Measurements from ENCODE around the gene FAAP24. TPM values are rescaled to one million over a fixed set of nuclear protein-coding genes. Genes with fewer than 3 reads are reported as not detected.

The FAAP24 gene
- total RNA-seq, 1 experiment from 2014 or later = 4.3 TPM

- no peak overlapping the region for H3K4me2 ChIP-seq (ENCODE audit: low read length)
- H3K79me2 ChIP-seq (ENCODE audit: low read length) = peaks cover 19% of the 10 kb centered on the region
- TF ChIP-seq EZH2 (IDR thresholded peaks at IDR 0.05; ENCODE audit: low read length, unreplicated experiment) (no peak), EZH2phosphoT487 (IDR thresholded peaks at IDR 0.05; ENCODE audit: borderline replicate concordance, low read length) (no peak)
- TF ChIP-seq, protein P1, sequence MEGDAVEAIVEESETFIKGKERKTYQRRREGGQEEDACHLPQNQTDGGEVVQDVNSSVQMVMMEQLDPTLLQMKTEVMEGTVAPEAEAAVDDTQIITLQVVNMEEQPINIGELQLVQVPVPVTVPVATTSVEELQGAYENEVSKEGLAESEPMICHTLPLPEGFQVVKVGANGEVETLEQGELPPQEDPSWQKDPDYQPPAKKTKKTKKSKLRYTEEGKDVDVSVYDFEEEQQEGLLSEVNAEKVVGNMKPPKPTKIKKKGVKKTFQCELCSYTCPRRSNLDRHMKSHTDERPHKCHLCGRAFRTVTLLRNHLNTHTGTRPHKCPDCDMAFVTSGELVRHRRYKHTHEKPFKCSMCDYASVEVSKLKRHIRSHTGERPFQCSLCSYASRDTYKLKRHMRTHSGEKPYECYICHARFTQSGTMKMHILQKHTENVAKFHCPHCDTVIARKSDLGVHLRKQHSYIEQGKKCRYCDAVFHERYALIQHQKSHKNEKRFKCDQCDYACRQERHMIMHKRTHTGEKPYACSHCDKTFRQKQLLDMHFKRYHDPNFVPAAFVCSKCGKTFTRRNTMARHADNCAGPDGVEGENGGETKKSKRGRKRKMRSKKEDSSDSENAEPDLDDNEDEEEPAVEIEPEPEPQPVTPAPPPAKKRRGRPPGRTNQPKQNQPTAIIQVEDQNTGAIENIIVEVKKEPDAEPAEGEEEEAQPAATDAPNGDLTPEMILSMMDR (conservative IDR thresholded peaks at IDR 0.05; ENCODE audit: low read depth, low read length) = no peak
- no peaks in the 10 kb centered on the region for H4K20me1 ChIP-seq (ENCODE audit: low read length)
- ATAC-seq = no peak
- BruUV-seq (replicated peaks) = no TSS peak
- no peaks in the 10 kb centered on the region for H3F3A ChIP-seq (ENCODE audit: low read length, unreplicated experiment)
- H3K27ac ChIP-seq (ENCODE audit: low read length) = no peak overlapping the region
- H3K36me3 ChIP-seq (ENCODE audit: low read depth, low read length) = no peaks in the 10 kb centered on the region
- no peak overlapping the region for H3K9ac ChIP-seq (ENCODE audit: low read length)
- no peak overlapping the region for H2AFZ ChIP-seq (ENCODE audit: low read length)
- CTCF ChIA-PET = no interaction called here
- intact Hi-C loops (cut with micrococcal nuclease) = no loop called here
- no peak for DNase-seq
- H3K27me3 ChIP-seq (ENCODE audit: low read length) = no peaks in the 10 kb centered on the region
- H3K9me3 ChIP-seq (ENCODE audit: low read length) = no peaks in the 10 kb centered on the region
- no peaks in the 10 kb centered on the region for H3K4me1 ChIP-seq (ENCODE audit: insufficient read depth, low read length)
- POLR2A ChIA-PET (ENCODE audit: unreplicated experiment) = no interaction called here
- no peak overlapping the region for H3K4me3 ChIP-seq (ENCODE audit: low read length)
- no peaks in the 10 kb centered on the region for H3K9me2 ChIP-seq (replicated peaks; ENCODE audit: low read length)
Observed at GRCh38 chr19:32966750-32967149, 5.3 kb upstream of the FAAP24 start.

- BruUV-seq (replicated peaks) = no TSS peak
- H3K4me1 ChIP-seq (ENCODE audit: insufficient read depth, low read length) = no peaks in the 10 kb centered on the region
- H3K9ac ChIP-seq (ENCODE audit: low read length) = no peak overlapping the region
- no peaks in the 10 kb centered on the region for H3K9me3 ChIP-seq (ENCODE audit: low read length)
- ChIA-PET CTCF (no interaction called here), POLR2A (ENCODE audit: unreplicated experiment) (no interaction called here)
- H2AFZ ChIP-seq (ENCODE audit: low read length) = no peak overlapping the region
- no peaks in the 10 kb centered on the region for H4K20me1 ChIP-seq (ENCODE audit: low read length)
- H3K4me2 ChIP-seq (ENCODE audit: low read length) = no peak overlapping the region
- H3F3A ChIP-seq (ENCODE audit: low read length, unreplicated experiment) = no peaks in the 10 kb centered on the region
- no peaks in the 10 kb centered on the region for H3K27me3 ChIP-seq (ENCODE audit: low read length)
- TF ChIP-seq, protein P1 (conservative IDR thresholded peaks at IDR 0.05; ENCODE audit: low read depth, low read length) = no peak
- TF ChIP-seq EZH2phosphoT487 (IDR thresholded peaks at IDR 0.05; ENCODE audit: borderline replicate concordance, low read length) (no peak), EZH2 (IDR thresholded peaks at IDR 0.05; ENCODE audit: low read length, unreplicated experiment) (no peak)
- intact Hi-C loops (cut with micrococcal nuclease) = no loop called here
- no peaks in the 10 kb centered on the region for H3K36me3 ChIP-seq (ENCODE audit: low read depth, low read length)
- DNase-seq (no peak), ATAC-seq (no peak)
- H3K9me2 ChIP-seq (replicated peaks; ENCODE audit: low read length) = no peaks in the 10 kb centered on the region
- peaks cover 19% of the 10 kb centered on the region for H3K79me2 ChIP-seq (ENCODE audit: low read length)
- no peak overlapping the region for H3K27ac ChIP-seq (ENCODE audit: low read length)
- H3K4me3 ChIP-seq (ENCODE audit: low read length) = no peak overlapping the region
Observed at GRCh38 chr19:32969549-32969948, 2.5 kb upstream of the FAAP24 start.

DNA sequence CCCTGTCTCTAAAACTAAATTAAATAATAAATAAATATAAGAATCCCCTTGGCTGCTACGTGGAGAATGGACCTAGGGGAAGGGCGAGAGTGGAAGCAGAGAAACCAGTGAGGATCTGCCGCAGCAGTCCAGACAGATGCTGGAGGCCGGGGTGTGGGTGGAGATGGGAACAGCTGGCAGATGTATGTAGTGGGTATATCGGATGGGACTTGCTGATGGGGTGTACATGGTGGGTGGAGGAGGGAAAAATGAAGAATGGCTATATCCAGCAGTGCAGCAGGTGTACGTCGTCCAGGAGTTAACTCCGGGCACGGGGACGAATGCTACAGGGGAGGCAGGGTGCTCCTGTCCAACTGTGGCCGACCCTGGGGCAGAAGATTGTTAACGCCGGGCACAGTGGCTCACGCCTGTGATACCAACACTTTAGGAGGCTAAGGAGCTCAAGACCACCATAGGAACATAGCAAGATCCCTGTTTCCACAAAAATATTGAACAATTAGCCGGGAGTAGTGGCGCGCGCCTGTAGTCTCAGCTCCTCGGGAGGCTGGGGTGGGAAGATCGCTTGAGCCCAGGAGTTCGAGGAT is 938 bp upstream of the FAAP24 start:
- Histone ChIP-seq H3K4me3 (ENCODE audit: low read length) (peak overlapping the region; percentile 85), H3K9ac (ENCODE audit: low read length) (peak overlapping the region; percentile 86), H3F3A (ENCODE audit: low read length, unreplicated experiment) (no peaks in the 10 kb centered on the region), H4K20me1 (ENCODE audit: low read length) (no peaks in the 10 kb centered on the region), H3K4me2 (ENCODE audit: low read length) (peak overlapping the region; percentile 92), H3K27me3 (ENCODE audit: low read length) (no peaks in the 10 kb centered on the region), H3K9me3 (ENCODE audit: low read length) (no peaks in the 10 kb centered on the region), H3K9me2 (replicated peaks; ENCODE audit: low read length) (no peaks in the 10 kb centered on the region), H3K79me2 (ENCODE audit: low read length) (peaks cover 19% of the 10 kb centered on the region), H2AFZ (ENCODE audit: low read length) (peak overlapping the region; percentile 89), H3K36me3 (ENCODE audit: low read depth, low read length) (no peaks in the 10 kb centered on the region), H3K4me1 (ENCODE audit: insufficient read depth, low read length) (no peaks in the 10 kb centered on the region), H3K27ac (ENCODE audit: low read length) (no peak overlapping the region)
- ATAC-seq (no peak), DNase-seq (no peak)
- CTCF ChIA-PET = interaction anchor here (0.5 to 0.6 kb wide), 2 partner anchors 88 to 154 kb away, joined by 4 to 5 read pairs; no protein-coding TSS in a partner anchor
- TF ChIP-seq, protein P1 (conservative IDR thresholded peaks at IDR 0.05; ENCODE audit: low read depth, low read length) = no peak
- TF ChIP-seq EZH2phosphoT487 (IDR thresholded peaks at IDR 0.05; ENCODE audit: borderline replicate concordance, low read length) (no peak), EZH2 (IDR thresholded peaks at IDR 0.05; ENCODE audit: low read length, unreplicated experiment) (no peak)
- POLR2A ChIA-PET (ENCODE audit: unreplicated experiment) = no interaction called here
- intact Hi-C loops (cut with micrococcal nuclease) = loop anchor here (5.0 to 10.0 kb wide), 3 partner anchors 104 to 279 kb away; partner anchors contain the start of gene NUDT19
- BruUV-seq (replicated peaks) = TSS peak; percentile 55
